ENCODE results near the gene DUSP1. TPM values are rescaled to one million over a fixed set of nuclear protein-coding genes. Genes with fewer than 3 reads are reported as not detected.

DUSP1 gene
- total and polyA plus RNA-seq, 9 of the 15 experiments (the other 6 are each of a cell fraction or from before 2014, with no cell fraction given), result 2.1 to 14.2 (median 8.5) TPM

DNA sequence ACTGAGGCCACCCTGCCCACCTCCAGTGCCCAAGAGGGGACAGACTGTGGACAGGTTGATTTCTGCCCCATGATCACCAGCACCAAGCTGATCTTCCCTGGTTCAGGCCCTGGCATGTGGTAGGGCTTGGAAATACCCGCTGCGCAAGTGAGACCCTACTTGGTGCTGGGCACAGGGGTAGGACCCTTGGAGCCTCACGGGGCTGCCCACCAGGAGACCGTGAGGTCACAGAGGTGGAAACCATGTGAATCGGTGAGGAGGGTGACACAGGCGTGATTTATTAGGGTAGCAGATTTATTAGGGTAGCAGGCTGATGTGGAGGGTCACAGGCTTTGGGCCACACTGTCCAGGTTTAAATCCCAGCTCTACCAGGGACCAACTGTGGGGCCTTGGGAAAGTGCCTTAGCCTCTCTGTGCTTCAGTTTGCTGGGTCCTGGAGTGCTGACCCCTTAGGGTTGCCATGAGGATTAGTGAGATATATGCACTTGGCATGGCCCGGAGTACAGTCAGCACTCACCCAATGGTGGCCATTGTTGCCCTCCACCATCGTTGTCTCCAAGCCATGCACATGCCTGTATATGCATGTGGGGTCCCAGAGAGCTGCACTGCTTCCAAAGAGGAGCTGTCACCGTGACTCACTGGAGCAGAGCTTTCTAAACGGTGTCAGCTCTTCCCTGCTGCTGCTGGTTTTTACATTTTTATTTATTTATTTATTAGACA is 20.9 kb upstream of the DUSP1 start (continued):
- TF ChIP-seq REST (IDR thresholded peaks at IDR 0.05; ENCODE audit: borderline replicate concordance) (no peak), REST (CRISPR knock-in tag; IDR thresholded peaks at IDR 0.05; ENCODE audit: low read depth) (no peak), SRSF1 (IDR thresholded peaks at IDR 0.05; ENCODE audit: low read depth, low read length) (no peak), ZNF274 (IDR thresholded peaks at IDR 0.05; ENCODE audit: borderline replicate concordance, low read depth, low read length) (no peak), RB1 (IDR thresholded peaks at IDR 0.05; ENCODE audit: low read depth) (no peak)
- TF ChIP-seq, protein P1, sequence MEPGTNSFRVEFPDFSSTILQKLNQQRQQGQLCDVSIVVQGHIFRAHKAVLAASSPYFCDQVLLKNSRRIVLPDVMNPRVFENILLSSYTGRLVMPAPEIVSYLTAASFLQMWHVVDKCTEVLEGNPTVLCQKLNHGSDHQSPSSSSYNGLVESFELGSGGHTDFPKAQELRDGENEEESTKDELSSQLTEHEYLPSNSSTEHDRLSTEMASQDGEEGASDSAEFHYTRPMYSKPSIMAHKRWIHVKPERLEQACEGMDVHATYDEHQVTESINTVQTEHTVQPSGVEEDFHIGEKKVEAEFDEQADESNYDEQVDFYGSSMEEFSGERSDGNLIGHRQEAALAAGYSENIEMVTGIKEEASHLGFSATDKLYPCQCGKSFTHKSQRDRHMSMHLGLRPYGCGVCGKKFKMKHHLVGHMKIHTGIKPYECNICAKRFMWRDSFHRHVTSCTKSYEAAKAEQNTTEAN (CRISPR knock-in tag; IDR thresholded peaks at IDR 0.05), result no peak
- TF ChIP-seq, protein P2, sequence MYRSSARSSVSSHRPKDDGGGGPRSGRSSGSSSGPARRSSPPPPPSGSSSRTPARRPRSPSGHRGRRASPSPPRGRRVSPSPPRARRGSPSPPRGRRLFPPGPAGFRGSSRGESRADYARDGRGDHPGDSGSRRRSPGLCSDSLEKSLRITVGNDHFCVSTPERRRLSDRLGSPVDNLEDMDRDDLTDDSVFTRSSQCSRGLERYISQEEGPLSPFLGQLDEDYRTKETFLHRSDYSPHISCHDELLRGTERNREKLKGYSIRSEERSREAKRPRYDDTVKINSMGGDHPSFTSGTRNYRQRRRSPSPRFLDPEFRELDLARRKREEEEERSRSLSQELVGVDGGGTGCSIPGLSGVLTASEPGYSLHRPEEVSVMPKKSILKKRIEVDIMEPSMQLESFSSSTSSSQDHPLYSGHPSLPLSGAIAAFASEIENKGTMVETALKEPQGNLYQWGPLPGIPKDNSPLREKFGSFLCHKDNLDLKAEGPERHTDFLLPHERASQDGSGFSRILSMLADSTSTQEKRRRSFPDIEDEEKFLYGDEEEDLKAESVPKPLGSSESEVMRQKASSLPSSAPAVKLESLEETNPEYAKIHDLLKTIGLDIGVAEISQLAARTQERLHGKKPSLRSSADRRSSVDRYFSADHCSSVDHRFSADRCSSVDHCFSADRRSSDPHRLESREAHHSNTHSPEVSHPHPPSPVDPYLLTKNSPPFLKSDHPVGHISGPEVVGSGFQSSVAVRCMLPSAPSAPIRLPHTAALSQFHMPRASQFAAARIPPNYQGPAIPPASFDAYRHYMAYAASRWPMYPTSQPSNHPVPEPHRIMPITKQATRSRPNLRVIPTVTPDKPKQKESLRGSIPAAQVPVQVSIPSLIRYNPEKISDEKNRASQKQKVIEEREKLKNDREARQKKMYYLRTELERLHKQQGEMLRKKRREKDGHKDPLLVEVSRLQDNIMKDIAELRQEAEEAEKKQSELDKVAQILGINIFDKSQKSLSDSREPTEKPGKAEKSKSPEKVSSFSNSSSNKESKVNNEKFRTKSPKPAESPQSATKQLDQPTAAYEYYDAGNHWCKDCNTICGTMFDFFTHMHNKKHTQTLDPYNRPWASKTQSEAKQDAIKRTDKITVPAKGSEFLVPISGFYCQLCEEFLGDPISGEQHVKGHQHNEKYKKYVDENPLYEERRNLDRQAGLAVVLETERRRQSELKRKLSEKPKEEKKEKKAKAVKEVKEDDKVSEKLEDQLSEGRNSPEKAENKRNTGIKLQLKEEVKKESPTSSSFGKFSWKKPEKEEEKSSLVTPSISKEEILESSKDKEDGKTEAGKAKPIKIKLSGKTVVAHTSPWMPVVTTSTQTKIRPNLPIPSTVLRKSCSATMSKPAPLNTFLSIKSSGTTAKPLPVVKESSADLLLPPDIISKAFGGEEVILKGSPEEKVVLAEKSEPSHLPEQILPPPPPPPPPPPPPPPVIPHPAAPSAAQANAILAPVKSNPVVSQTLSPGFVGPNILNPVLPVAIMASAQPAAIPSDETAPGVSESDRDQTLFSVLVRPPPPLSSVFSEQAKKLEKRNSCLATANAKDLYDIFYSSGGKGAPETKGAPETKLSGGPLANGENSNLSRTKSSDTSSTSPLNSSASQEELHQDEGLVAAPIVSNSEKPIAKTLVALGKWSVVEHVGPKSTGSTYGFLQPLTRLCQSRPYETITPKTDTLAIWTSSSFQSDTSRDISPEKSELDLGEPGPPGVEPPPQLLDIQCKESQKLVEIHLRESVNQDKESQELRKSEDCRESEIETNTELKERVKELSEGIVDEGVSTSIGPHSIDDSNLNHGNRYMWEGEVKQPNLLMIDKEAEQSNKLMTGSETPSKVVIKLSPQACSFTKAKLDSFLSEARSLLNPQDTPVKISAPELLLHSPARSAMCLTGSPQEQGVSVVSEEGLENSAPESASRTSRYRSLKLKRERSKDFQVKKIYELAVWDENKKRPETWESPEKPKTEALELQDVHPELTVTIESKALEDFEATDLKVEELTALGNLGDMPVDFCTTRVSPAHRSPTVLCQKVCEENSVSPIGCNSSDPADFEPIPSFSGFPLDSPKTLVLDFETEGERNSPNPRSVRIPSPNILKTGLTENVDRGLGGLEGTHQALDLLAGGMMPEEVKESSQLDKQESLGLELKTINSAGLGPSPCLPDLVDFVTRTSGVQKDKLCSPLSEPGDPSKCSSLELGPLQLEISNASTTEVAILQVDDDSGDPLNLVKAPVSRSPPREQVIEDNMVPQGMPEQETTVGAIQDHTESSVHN (IDR thresholded peaks at IDR 0.05; ENCODE audit: borderline replicate concordance in 1 of 2, low read depth in 1 of 2), result no peak
